AG09319 (cell line): Measurements from ENCODE around the gene DST.

Source experiments
- DNase-seq: peaks from one replicate; pipeline ENCODE4 v3.0.0-alpha.2; 2010; ENCODE audit warnings: low read depth; ENCODE audit errors: extremely low read depth
- CTCF ChIP-seq: IDR thresholded peaks from 2 replicates; pipeline ENCODE4 v1.5.1; 2011; ENCODE audit warnings: low read depth, mild to moderate bottlenecking, inconsistent platforms, low read length, moderate library complexity

The DST gene

GRCh38 chr6:56488281-56488680 is 154.4 kb downstream of the DST start:
- no peak for DNase-seq
- no peak for TF ChIP-seq CTCF

GRCh38 chr6:56486681-56487080 is 156.0 kb downstream of the DST start:
- no peak for DNase-seq
- TF ChIP-seq CTCF = no peak

- no peak for DNase-seq
These were observed 158.0 kb downstream of the DST start for GRCh38 chr6:56484669-56485068.

GRCh38 chr6:56483929-56484328 is 158.8 kb downstream of the DST start:
- no peak for TF ChIP-seq CTCF
- DNase-seq = no peak

More at GRCh38 chr6:56484669-56485068, 158.0 kb downstream of the DST start:
- TF ChIP-seq CTCF = no peak

- no peak for DNase-seq
- TF ChIP-seq CTCF = no peak
These were observed 160.2 kb downstream of the DST start for GRCh38 chr6:56482525-56482924.

GRCh38 chr6:56481957-56482356 is 160.7 kb downstream of the DST start:
- DNase-seq = no peak
- TF ChIP-seq CTCF = no peak

- no peak for DNase-seq
- TF ChIP-seq CTCF = no peak
These were observed 161.9 kb downstream of the DST start for GRCh38 chr6:56480654-56481337.
